GM12864 (cell line): Measurements from ENCODE around the gene CD93.

Experiments used
- DNase-seq: peaks from one replicate; pipeline ENCODE4 v3.0.0-alpha.2; 2011; ENCODE audit warnings: low read depth
- H3K4me3 ChIP-seq: 2 replicates; pipeline ENCODE4 v1.5.1; 2011; ENCODE audit warnings: mild to moderate bottlenecking, low read depth, low read length, control low read depth
- CTCF ChIP-seq: IDR thresholded peaks from 2 replicates; pipeline ENCODE4 v1.5.1; 2011; ENCODE audit warnings: low read depth, mild to moderate bottlenecking, moderate library complexity, low read length, control low read depth, inconsistent platforms; ENCODE audit errors: missing control alignments

CD93 gene

GRCh38 chr20:23086056-23086566, at the start of gene CD93:
Gene CD93 (minus strand): TSS chr20:23086324. CDS start chr20:23086192, 132 bp downstream.
- H3K4me3 ChIP-seq, result no peak within 1 kb of the TSS
- DNase-seq, result no peak
- TF ChIP-seq CTCF, result no peak

- no peak overlapping the region for H3K4me3 ChIP-seq
- TF ChIP-seq CTCF, result no peak
- DNase-seq, result no peak
Measured at GRCh38 chr20:23133560-23133998, 47.5 kb upstream of the CD93 start.

GRCh38 chr20:23132930-23133559, 46.9 kb upstream of the CD93 start:
- H3K4me3 ChIP-seq, result no peak overlapping the region
- DNase-seq, result no peak
- no peak for TF ChIP-seq CTCF

- no peak for TF ChIP-seq CTCF
- DNase-seq, result no peak
Measured at GRCh38 chr20:23132293-23132929, 46.3 kb upstream of the CD93 start.

GRCh38 chr20:23131766-23132165, 45.6 kb upstream of the CD93 start:
- TF ChIP-seq CTCF, result no peak
- DNase-seq, result no peak
- no peak overlapping the region for H3K4me3 ChIP-seq

More at GRCh38 chr20:23132293-23132929, 46.3 kb upstream of the CD93 start:
- H3K4me3 ChIP-seq, result no peak overlapping the region

- no peak for DNase-seq
- H3K4me3 ChIP-seq, result no peak overlapping the region
- TF ChIP-seq CTCF, result no peak
Measured at GRCh38 chr20:23130622-23131140, 44.6 kb upstream of the CD93 start.
